ENCODE data around the gene RING1.
"Not testable (repeated sequence)": the region's sequence is repeated elsewhere in the genome, so short reads cannot be mapped to it uniquely, and the experiment has no call there.

The RING1 gene

DNA sequence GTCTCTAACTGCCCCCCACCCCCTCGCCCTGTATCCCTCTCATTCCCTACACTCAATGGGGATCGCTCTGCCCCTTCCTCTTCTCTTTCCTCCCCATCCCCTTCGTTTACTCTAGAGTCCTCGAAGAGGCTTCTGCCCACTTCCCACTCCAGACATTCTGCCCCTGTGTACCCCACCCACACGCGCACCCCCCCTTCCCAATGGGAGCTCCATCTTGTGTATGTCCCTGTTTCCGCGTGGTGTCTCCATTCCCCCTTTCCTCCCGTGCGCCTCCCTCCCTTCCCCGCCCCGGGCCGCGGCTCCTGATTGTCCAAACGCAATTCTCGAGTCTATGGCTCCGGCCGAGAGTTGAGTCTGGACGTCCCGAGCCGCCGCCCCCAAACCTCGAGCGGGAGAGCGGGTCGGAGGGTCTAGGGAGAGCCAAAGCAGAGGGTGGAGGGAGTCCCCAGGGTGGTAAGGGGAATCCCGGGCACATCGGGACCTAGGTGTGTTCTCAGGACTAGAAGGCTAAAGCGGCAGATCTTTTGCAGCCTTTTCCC, 679 bp upstream of the RING1 start:
- no peak for DNase-seq

DNA sequence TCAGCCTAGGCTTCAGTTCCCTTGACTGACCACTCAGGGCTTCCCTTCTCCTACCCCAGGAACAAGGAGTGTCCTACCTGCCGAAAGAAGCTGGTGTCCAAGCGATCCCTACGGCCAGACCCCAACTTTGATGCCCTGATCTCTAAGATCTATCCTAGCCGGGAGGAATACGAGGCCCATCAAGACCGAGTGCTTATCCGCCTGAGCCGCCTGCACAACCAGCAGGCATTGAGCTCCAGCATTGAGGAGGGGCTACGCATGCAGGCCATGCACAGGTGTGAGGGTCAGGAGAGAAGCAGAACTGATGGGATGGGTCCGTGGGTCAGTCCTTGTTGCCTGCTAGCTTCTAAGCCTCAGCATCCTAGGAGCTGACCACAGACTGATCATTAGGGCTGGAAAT, 1.6 kb downstream of the RING1 start:
- no peak for DNase-seq

DNA sequence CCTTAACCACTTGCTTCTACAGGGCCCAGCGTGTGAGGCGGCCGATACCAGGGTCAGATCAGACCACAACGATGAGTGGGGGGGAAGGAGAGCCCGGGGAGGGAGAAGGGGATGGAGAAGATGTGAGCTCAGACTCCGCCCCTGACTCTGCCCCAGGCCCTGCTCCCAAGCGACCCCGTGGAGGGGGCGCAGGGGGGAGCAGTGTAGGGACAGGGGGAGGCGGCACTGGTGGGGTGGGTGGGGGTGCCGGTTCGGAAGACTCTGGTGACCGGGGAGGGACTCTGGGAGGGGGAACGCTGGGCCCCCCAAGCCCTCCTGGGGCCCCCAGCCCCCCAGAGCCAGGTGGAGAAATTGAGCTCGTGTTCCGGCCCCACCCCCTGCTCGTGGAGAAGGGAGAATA, 2.8 kb downstream of the RING1 start:
- DNase-seq, result no peak

DNA sequence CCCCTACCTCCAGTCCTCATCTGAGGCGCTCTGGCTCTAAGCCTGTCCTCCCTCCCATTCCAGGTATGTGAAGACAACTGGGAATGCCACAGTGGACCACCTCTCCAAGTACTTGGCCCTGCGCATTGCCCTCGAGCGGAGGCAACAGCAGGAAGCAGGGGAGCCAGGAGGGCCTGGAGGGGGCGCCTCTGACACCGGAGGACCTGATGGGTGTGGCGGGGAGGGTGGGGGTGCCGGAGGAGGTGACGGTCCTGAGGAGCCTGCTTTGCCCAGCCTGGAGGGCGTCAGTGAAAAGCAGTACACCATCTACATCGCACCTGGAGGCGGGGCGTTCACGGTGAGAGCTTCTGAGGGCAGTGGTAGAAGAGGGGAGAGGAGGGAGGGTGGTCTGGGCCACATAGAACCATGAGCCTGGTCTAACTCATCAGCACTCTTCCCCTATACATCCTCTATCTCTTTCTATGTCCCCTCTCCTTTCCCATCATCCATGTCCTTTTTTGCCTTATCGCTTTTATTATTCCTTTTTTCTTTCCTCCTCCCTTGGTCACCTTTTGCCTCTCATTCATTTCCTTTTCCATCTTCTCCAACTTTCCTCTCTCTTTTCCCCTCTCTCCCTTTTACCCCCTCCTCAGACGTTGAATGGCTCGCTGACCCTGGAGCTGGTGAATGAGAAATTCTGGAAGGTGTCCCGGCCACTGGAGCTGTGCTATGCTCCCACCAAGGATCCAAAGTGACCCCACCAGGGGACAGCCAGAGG, 3.5 kb downstream of the RING1 start:
- no peak for DNase-seq

DNA sequence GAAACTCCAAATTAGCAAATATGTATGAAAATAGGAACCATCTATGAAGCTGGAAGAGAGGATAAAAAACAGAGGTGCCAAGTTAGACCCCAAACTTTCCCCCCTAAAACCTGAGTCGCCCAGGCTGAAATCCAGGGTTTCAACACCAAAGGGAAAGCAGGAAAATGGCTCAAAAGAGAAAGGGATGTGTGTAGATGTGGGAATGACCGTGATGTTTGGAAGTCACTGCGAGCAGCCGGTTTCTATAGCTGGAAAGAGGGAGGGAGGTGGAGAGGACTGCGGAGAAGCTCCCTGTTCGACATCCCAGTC, 4.5 kb downstream of the RING1 start:
- no peak for DNase-seq

DNA sequence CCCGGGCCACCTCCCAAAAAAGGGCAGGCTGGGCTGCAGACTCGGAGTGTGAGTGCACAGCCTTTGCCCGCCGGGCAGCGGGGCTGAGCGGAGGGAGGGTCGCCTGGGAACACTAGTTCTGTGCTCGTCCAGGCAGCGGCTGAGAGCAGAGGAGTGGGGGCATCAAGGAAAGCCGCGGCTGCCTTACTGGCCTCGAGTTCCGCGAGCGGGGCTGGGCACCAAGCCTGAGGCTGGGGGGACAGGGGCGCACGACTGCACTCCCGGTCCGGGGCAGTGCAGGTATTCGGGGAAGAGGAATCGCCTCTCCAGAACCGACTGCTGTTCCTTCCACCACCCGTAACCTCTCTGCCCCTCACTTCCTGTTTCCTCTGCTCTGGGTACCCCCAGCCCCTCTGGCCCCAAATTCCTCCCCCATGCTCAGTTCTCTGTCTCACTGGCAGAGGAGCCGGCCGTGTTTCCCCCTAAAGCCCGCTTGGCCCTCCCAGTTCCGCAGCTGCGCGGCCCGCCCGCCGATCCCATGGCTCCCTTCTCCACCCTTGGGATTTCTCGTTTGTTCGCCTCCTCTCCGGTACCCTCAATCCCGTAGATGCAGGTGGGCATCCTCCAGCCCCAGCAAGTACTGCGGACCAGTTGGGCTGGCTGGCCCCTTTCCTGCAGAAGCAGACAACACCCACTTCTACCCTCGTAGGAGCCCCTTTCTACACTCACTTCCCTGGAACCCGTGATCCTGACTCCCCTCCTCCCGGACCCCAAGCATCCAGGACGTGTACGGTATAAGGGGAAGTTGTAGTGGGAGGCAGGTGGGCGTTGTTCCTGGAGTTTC, 5.1 kb downstream of the RING1 start:
- no peak for DNase-seq

DNA sequence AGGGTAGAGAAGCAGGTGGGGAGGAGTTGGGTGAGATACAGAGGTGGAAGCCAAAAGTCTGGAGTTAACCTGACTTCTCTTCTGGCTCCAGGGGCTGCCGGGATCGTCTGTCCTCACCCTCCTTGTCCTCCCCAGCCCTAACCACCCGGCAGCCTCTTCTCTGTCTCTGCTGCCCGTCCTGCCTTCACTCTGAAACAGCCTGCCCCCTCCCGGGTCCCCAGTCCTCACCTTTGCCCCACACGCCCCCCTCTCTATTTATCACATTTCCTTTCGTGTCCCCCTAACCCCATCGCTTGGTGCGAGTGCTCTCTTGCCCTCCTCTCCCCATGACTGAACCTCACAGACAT, 5.7 kb downstream of the RING1 start:
- DNase-seq, result no peak

DNA sequence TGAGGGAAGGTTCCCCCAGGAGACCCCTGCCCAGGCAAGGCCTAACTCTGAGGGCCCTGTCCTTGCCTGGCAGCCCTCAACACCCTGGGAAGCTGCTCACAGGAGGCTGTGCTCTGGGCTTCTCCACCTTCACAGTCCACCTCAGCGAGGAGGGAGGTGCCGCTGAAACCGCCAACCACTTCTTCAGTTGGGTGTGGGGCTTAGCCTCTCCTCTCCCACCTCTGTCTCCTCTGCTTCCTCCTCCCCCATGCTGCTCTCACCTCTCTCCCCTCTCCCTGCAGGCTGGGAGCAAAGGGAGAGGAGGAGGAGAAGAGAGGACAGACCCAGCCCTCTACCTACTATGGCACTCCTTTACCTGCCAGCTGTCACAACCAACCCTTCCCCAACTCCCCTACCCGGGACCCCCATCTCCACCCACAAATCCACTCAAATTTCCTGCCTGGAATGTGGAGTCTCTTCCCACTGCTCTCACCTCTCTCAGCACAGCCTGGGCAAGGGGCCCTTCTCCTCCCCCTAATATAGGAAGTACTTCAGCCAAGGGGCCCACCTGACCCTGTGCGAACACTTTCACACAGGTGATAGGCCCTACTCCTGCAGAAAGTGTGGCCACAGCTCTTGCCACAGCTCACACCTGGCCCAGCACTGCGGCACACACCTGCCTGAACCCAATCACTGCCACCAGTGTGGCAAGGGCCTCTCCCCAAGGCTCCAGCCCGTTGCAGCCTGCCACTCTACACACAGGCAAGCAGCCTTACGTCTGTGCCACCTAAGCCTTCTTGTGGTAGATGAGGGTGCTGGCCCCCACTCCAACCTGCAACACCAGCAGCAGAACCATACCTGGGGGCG, 7.2 kb downstream of the RING1 start:
- DNase-seq, result no peak

DNA sequence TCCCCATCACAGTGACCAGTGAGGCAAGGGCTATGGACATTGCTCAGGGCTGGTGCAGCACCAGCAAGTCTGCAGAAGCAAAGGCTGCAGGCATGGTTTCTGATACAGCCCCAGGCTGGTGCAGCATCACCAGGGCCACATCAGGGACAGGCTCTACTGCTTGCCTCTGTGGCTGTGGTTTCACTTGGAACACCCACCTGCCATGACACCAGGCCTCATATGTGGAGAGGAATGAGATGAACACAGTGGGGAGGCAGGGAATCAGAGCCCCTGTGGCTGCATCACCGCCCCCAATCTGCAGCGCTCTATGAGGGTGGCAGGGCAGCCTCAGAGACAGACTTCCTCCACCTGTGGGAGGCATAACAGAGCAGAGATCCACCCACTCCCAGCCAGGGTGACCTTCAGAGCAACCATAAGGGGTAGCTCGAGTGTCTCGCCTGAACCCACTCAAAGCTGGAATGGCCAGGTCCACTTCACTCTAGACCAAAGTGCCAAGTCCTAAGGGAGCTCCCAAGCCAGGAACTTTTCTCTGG, 7.9 kb downstream of the RING1 start:
- no peak for DNase-seq

DNA sequence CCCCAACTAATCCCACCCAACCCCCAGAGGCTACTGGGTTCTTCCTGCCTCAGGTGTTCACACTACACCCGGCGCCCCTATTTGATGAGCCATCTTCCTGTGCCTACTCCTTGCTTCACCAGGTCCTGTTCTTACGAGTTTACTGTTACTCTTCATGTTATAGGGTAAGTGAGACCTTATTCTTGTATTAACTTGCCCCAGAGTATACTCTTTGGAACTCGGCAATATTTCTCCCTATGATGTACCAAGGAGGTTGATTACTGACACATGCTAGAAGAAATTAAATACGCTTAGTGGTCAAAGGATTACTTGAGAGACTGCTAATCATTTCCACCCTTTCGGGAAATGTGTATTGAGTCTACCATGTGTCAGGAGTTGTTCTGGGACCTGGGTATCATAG, 8.9 kb downstream of the RING1 start:
- no peak for DNase-seq

DNA sequence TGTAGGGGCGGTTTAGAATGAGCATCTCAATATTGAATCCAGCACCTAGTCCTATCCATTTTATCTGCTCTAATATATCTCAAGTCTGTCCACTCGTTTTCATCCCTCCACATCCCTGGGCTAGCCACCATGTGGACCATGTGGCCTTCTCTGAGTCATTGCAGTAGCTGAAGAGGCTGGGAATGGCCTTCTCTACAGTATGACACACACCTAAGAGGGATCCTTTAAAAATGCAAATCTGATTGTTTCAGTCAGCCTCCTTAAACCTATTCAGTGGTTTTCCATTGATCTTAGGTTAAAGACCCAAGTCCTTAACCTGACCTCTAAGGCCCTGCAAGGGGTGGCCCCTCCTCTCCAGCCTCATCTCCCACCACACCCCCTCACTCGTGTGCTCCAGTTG, 9.4 kb downstream of the RING1 start:
- DNase-seq, result no peak

DNA sequence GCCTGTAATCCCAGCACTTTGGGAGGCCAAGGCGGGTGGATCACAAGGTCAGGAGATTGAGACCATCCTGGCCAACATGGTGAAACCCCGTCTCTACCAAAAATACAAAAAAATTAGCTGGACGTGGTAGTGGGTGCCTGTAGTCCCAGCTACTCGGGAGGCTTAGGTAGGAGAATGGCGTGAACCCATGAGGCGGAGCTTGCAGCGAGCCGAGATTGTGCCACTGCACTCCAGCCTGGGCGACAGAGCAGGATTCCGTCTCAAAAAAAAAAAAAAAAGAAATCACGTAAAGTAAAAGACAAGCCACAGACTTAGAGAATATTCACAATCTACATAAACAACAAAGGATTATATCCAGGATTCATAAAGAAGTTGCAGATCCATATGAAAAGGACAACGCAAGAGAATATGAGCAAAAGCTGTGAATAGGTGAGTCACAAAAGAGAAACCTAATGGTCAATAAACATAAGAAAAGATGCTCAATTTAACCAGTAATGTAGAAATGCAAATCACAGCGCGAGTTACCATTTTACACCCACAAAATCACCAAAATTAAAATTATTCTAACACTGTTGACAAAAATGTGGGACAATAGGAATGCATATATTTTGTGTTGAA, 18.3 kb downstream of the RING1 start:
- DNase-seq, result not testable (repeated sequence)

DNA sequence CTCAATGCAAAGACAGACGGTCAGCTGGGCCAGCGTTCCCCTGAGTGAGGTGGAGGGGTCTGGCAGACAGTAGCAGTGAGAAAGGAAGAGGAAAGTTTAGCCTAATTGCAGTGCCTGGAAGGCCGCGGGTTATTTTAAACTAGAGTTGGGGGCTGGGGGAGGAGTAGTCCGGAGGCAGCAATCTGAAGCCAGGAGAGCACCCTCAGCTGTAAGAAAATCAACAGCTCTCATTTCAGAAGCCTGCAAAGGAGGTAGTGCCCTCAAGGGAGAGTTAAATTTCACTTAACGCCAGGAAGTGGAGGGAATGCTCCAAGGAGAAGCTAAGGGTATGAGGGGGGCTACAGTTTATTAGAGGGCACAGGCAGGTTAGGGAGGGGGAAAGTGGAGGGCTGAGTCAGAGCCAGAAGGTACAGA, 26.9 kb downstream of the RING1 start:
- DNase-seq, result no peak

DNA sequence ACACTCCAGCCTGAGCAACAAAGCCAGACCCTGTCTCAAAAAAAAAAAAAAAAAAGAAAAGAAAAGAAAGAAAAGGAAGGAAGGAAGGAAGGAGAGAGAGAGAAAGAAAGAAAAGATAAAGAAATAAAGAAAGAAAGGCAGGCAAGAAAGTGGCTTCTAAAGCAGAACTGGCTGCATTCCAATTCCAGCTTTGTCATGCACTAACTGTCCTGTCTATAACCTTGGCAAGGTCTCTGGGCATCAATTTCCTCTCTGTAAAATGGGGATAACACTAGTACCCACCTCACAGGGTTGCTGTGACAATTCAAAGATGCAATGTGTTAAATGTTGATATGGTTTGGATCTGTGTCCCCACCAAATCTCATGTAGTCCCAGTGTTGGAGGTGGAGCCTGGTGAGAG, 28.0 kb downstream of the RING1 start:
- DNase-seq, result no peak

DNA sequence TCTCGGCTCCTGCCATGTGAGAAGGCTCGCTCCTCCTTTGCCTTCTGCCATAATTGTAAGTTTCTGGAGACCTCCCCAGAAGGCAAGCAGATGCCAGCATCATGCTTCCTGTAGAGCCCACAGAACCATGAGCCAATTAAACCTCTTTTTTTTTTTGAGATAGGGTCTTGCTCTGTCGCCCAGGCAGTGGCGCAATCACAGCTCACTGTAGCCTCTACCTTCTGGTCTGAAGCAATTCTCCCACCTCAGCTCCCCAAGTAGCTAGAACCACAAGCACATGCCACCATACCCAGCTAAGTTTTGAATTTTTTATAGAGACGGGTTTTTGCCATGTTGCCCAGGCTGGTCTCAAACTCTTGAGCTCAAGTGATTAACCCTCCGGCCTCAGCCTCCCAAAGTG, 28.6 kb downstream of the RING1 start:
- DNase-seq, result no peak

DNA sequence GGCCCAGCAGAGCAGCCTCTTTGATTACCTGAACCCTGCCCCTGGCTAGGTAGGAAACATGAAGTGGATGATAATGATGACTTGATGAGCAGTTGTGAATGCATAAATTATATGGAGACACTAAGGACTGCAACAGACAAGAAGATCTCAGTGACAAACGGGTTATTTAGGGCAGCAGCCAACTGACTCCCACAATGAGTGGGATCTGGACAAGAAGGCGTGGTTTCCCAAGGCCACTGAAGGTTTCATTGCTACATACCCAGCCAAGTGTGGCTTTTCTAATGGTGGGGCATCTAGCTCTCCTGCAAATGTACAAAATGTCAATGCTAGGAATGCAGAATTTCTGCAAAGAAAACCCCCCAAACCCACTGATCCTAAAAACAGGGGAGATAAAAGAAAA, 29.4 kb downstream of the RING1 start:
- no peak for DNase-seq

DNA sequence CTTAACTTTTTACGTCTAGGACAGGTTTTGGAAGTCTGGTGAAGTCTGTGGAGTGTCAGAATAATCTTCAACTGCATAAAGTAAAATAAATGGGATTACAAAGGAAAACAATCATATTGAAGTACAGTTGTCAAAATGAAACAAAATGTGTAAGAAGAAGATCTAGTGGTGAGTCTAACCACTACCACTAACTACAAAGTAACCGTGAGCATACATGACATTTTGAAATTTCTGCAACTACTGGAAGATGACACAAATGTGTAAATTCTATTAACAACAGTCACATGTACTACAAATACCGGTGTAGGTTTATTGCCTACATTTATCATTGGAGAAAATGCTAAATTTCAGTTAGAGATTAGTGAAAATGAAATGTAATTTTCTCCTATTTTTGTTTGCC, 33.7 kb downstream of the RING1 start:
- DNase-seq, result no peak

DNA sequence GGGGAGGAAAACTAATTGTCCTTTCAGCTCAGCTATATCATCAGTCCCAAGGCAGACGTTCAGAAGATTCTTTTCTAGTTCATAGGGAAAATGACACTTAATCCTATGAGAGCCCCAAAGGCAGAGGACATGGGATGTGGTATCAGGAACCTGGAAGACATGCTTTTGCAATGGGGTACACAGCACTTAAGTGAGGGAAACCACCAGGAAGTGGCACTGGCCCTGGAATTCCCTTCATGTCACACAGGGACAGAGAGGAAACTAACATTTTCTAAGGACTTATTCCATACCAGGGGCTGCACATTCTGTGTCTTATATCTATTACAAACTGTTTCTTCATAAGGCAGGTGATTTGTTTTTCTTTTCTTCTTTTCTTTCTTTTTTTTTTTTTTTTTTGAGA, 35.2 kb downstream of the RING1 start:
- DNase-seq, result no peak

DNA sequence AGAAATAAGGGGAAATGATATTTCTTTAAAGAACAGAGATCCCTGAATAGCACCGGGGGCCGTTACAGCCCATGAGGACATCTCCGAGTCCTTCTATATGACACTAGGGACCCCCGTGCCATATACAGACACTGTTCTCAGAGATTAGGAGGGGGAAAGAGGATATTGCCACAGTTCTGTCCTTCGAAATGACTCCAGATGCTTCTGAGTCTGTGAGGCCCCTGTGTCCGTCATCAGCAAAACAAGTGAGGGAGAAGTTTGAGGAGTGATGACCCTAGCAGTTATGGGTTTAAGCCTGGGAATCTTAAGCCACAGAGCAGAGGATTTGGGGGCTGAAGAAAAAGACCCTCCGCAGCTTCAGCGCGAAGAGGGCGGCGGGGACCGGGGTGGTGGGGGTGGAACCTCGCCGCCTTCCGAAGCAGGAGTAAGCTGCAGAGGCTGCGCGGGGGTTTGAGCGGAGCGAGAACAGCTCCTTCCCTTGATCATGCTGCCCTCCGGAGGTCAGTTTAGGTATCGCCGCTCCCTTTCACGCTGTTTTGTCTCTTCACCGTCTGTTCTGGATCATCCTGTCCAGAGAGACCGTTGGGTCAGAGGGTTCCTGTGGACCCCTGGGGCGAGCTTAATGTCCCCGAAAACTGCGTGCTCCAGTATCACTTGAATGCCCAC, 39.8 kb downstream of the RING1 start:
- DNase-seq, result peak; percentile 96 to 98

DNA sequence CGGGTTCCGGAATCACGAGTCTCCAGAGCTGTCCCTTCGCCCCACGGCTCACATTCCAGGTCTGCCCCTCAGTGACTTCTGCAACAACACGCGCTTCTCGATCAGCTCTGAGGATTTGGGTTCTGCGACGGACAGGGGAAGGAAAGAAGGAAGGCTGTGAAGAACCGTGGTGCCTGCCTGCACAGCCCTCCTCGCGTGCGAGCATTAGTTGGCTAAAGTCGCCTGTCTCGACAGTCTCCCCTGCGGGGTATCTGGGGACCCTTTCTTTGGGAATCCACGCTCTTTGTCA, 40.3 kb downstream of the RING1 start:
- DNase-seq, result no peak

DNA sequence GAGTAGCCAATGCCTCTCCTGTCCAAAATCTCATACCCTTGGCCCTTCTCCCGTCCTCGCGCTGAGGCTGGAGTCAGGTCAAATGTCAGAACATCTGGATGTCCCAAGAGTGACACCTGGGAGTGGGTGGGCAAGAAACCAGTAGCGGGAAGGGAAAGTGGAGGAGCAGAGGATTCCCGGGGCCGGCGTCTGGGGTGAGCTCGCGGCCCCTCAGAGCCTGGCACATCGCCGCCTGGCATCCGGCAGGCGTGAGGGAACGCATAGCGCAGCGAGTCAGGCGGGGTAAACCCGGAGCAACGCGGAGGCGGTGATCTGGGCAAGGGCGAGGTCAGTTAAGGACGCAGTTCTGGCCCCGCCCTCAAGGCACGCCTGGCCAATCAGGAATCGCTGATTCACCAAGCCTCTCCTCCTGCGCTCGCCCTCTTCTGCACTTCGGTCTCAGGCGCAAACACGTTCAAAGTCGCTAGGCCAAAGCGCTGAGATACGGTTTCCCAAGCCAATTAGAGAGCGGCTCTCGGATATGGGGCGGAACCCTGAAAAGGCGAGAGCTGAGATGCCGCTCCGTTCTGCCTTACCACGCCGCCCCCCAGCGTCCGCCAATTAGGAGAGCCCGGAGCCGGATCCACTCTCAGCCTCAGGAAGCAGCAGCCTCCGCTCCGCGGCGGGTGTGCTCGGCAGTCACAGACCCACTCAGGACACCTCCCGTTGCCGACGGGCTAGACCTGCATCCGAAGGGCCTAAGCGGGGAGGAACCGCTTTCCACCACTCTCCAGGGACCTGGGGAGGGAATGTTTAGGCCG, 40.8 kb downstream of the RING1 start:
- peak; percentile 96 to 98 for DNase-seq

Data from activated T-cell treated with anti-CD3 and anti-CD28 coated beads, Interleukin-2, amount 50 U/mL, for 48 hours (primary cell).